Psoas muscle (tissue), 8 donors: ENCODE results near the gene FH. TPM values are rescaled to one million over a fixed set of nuclear protein-coding genes. Genes with fewer than 3 reads are reported as not detected.

ENCODE experiments used
- ATAC-seq, 4 donors: fragments of 200-7000 bp; cut with Tn5 transposase; one replicate each; pipeline ENCODE4 v1.9.1; 2020; ENCODE audit warnings: moderate library complexity in 3 of 4, mild to moderate bottlenecking in 2 of 4
- DNase-seq, 2 donors: peaks; one replicate each; pipeline ENCODE4 v3.0.0-alpha.2; 2020
- H3K27ac ChIP-seq: fragments of 200-600 bp; one replicate; pipeline ENCODE4 v1.8.0; 2022
- H3K27me3 ChIP-seq, 3 donors: fragments of 200-600 bp in 1 of 3; one replicate each; pipeline versions ENCODE4 v1.6.1 to v1.8.0; 2013 to 2022; ENCODE audit warnings: low read length in 2 of 3, mild to moderate bottlenecking in 2 of 3, moderate library complexity in 1 of 3; ENCODE audit not compliant: insufficient read depth in 3 of 3
- H3K36me3 ChIP-seq, 2 donors: fragments of 200-600 bp in 1 of 2; one replicate each; pipeline versions ENCODE4 v1.6.1 to v1.8.0; 2013 to 2022; ENCODE audit warnings: low read depth in 1 of 2, mild to moderate bottlenecking in 1 of 2, moderate library complexity in 1 of 2; ENCODE audit not compliant: insufficient read depth in 1 of 2
- H3K4me1 ChIP-seq: fragments of 200-600 bp; one replicate; pipeline ENCODE4 v1.8.0; 2022
- H3K4me3 ChIP-seq: fragments of 200-600 bp; one replicate; pipeline ENCODE4 v1.8.0; 2022; ENCODE audit warnings: mild to moderate bottlenecking
- H3K9me3 ChIP-seq: fragments of 200-600 bp; one replicate; pipeline ENCODE4 v1.8.0; 2022
- CTCF ChIP-seq: fragments of 200-600 bp; IDR thresholded peaks from one replicate; pipeline ENCODE4 v1.8.0; 2022; ENCODE audit warnings: antibody characterized with exemption
- WGBS, 3 donors: extraction: QIAGEN DNeasy Blood & Tissue Kit; methylation state at CpG; one replicate each; pipeline versions ENCODE4 v1.1.6 to v1.1.7; 2013; 5-methylcytosine and 5-hydroxymethylcytosine counted together
- intact Hi-C, 2 donors: fragments of 100-400 bp; cut with DNase I; formaldehyde crosslinking; loops; one replicate each; pipeline versions ENCODE4 v1.11.0 to v1.14.2; 2022
- polyA plus RNA-seq, 3 donors: library from polyadenylated mRNA; stranded (reverse); fragments of 200-250 nt; gene quantifications; one replicate each; pipeline ENCODE4 v1.2.3, GENCODE V29; 2013
- total RNA-seq, 4 donors: library from RNA; stranded (reverse); fragmentation: NEBNext Ultra II Directional in 2 of 4; extraction: Animal tissue kit (Norgen Biotek cat#: 25700) in 2 of 4; gene quantifications; one replicate each; pipeline versions ENCODE4 v1.2.1 to v1.2.4, GENCODE V29; 2021 to 2023
- donor health status: healthy with polysubstance abuse.
- donor health status: DM: no; HTN: no; CAD: no; lungs with moderate emphysema.
- donor health status: Bipolar disorder and iron deficiency.
- donor health status: healthy.
- donor health status: DM: yes; HTN: yes; CAD: no.
- donor health status: DM: no; HTN: no; CAD: no.
- donor health status: DM: no; HTN: no; CAD: no.
- donor health status: DM: yes; HTN: yes; CAD: no.

Gene FH
- total and polyA plus RNA-seq, 7 donors: 105 to 164 (median 124) TPM

- H3K4me3 ChIP-seq: no peak overlapping the region
- H3K4me1 ChIP-seq: no peaks in the 10 kb centered on the region
- no peaks in the 10 kb centered on the region for H3K27me3 ChIP-seq
- ATAC-seq (no peak), DNase-seq (no peak)
- WGBS, 3 donors: 76 to 84% (median 78%) methylated on average over 5 of the region's 5 CpGs
- no peaks in the 10 kb centered on the region for H3K9me3 ChIP-seq
- TF ChIP-seq CTCF: no peak
- no peak overlapping the region for H3K27ac ChIP-seq
- intact Hi-C loops: no loop called here
- no peaks in the 10 kb centered on the region for H3K36me3 ChIP-seq
These were observed 48.5 kb downstream of the FH start for GRCh38 chr1:241470908-241471590.

GRCh38 chr1:241470361-241470760 is 49.2 kb downstream of the FH start:
- ATAC-seq (no peak), DNase-seq (no peak)
- Histone ChIP-seq H3K36me3 (no peaks in the 10 kb centered on the region), H3K4me1 (no peaks in the 10 kb centered on the region), H3K27me3 (no peaks in the 10 kb centered on the region), H3K27ac (no peak overlapping the region), H3K9me3 (no peaks in the 10 kb centered on the region), H3K4me3 (no peak overlapping the region)
- TF ChIP-seq CTCF: no peak
- 76 to 87% (median 82%) methylated on average over 3 of the region's 3 CpGs for WGBS, 3 donors
- intact Hi-C loops: no loop called here

GRCh38 chr1:241465673-241466072 is 53.9 kb downstream of the FH start:
- no peak for TF ChIP-seq CTCF
- WGBS, 3 donors: 90 to 93% (median 93%) methylated on average over 8 of the region's 8 CpGs

GRCh38 chr1:241464985-241465384 is 54.6 kb downstream of the FH start:
- Histone ChIP-seq H3K36me3 (no peaks in the 10 kb centered on the region), H3K9me3 (no peaks in the 10 kb centered on the region), H3K27ac (no peak overlapping the region), H3K4me1 (no peaks in the 10 kb centered on the region), H3K4me3 (no peak overlapping the region), H3K27me3 (no peaks in the 10 kb centered on the region)
- DNase-seq (no peak), ATAC-seq (no peak)
- TF ChIP-seq CTCF: no peak
- WGBS, 3 donors: 82 to 91% (median 86%) methylated on average over 4 of the region's 4 CpGs
- intact Hi-C loops: no loop called here

More at GRCh38 chr1:241465673-241466072, 53.9 kb downstream of the FH start:
- Histone ChIP-seq H3K27ac (no peak overlapping the region), H3K4me1 (no peaks in the 10 kb centered on the region), H3K4me3 (no peak overlapping the region), H3K9me3 (no peaks in the 10 kb centered on the region), H3K36me3 (no peaks in the 10 kb centered on the region), H3K27me3 (no peaks in the 10 kb centered on the region)
- ATAC-seq (no peak), DNase-seq (no peak)
- intact Hi-C loops: no loop called here

- no peak overlapping the region for H3K4me3 ChIP-seq
- intact Hi-C loops: no loop called here
- no peaks in the 10 kb centered on the region for H3K36me3 ChIP-seq
- no peaks in the 10 kb centered on the region for H3K27me3 ChIP-seq
- H3K4me1 ChIP-seq: no peaks in the 10 kb centered on the region
- ATAC-seq (no peak), DNase-seq (no peak)
- WGBS, 3 donors: 39 to 48% (median 46%) methylated on average over 2 of the region's 2 CpGs
- H3K27ac ChIP-seq: no peak overlapping the region
- no peak for TF ChIP-seq CTCF
- H3K9me3 ChIP-seq: no peaks in the 10 kb centered on the region
These were observed 57.2 kb downstream of the FH start for GRCh38 chr1:241462391-241462790.
